ENCODE results near the gene PDLIM4.

PDLIM4 gene, protein sequence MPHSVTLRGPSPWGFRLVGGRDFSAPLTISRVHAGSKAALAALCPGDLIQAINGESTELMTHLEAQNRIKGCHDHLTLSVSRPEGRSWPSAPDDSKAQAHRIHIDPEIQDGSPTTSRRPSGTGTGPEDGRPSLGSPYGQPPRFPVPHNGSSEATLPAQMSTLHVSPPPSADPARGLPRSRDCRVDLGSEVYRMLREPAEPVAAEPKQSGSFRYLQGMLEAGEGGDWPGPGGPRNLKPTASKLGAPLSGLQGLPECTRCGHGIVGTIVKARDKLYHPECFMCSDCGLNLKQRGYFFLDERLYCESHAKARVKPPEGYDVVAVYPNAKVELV

GRCh38 chr5:132257131-132258101 lies at the start of gene PDLIM4:
Gene PDLIM4, plus strand, starts transcription at chr5:132257696. Its CDS starts 39 bp downstream, at chr5:132257735.
- peak; percentile 20 for DNase-seq

GRCh38 chr5:132207778-132208177 lies 49.7 kb upstream of the PDLIM4 start:
- DNase-seq: no peak

DNA sequence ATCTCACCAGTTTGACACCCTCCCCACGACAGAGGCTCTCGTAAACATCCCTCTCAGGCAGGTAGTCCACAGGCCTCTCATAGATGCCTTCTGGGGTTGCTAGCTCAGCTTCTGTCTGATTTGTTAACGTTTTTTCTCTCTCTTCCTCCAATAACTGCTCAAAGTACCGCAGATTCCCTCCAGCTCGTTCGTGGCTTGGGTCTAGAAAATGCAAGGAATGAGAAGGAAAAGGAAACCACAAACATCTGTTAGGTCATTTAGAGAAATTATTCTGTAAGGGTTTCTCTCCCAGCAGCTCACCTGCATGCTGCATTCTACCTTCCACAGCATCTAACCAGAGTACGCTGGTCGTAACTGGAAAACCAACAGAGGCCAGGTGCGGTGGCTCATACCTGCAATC lies 48.4 kb upstream of the PDLIM4 start:
- DNase-seq: no peak

GRCh38 chr5:132209901-132210545 lies 47.5 kb upstream of the PDLIM4 start:
- DNase-seq: no peak

- DNase-seq: no peak
Observed at GRCh38 chr5:132210944-132211343, 46.6 kb upstream of the PDLIM4 start.

GRCh38 chr5:132211787-132212186 lies 45.7 kb upstream of the PDLIM4 start:
- peak; percentile 33 for DNase-seq

- no peak for DNase-seq
Observed at GRCh38 chr5:132213666-132214065, 43.8 kb upstream of the PDLIM4 start.

DNA sequence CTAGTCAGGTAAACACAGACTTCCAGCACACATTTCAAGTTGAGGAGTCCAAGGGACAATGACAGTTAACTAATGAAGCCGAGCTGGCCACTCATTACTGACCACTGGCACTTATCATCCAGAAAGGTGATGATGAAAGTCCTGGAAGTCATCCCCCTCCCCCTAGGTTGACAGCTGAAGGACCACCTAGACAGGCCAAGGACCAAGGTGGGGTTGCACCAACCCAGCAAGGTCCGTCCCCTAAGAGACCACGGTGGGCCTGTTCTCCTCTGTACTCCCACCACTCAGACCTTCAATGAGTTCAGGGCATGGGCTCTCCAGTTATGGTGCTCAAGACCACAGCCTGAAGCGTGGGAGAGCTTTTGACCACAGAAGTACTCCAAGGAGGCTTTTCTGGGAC lies 43.0 kb upstream of the PDLIM4 start:
- DNase-seq: no peak

DNA sequence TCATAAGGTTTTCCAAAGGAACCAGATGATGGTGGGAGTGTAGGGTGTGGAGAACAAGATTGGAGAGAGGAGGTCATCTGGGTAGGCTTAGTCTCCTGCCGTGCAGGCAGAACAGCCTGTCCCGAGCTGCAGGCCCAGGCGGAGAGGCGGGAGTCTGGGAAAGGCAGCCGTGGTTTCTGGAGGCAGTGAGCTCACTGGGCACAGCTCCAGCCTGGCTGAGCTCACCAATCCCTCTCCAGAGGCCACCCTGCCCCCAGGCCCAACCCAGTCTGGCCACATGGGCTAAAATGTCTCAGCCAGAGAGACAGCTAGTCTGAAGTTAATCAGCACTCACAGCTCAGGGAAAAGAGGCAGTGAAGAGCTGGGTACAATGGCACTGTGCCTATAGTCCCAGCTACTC lies 42.2 kb upstream of the PDLIM4 start:
- peak; percentile 99 for DNase-seq

- no peak for DNase-seq
Observed at GRCh38 chr5:132218321-132218720, 39.2 kb upstream of the PDLIM4 start.

DNA sequence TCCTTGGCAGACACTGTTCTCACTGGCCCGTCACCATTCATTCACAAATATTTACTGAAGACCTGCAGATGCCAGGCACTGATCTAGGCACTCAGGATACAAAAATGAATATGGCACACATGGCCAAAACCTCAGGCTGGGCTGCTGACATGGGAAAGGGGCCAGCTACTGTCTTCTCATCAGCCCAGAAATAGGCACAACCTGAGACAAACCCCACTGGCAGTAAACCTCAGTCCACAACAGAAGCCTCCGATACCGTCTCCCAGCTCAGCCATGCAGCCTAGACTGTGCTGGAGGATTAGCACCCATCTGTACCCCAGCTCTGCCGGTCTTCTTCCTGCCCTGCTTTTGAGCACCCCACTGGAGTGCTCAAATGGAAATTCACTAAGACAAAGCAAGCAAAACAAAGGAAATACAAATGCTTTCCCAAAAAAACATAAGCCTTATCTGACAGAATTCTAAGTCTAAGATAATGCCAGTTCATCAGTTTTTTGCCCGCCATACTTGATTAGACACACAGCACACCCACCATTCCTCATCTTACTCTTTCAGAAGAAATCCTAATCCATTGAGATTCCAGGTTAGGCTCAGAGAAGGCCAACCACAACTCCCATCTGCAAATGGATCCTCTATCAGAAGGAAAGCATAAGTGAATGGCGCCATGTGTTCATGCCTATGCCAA lies 38.1 kb upstream of the PDLIM4 start:
- DNase-seq: no peak

GRCh38 chr5:132219981-132220380 lies 37.5 kb upstream of the PDLIM4 start:
- no peak for DNase-seq

GRCh38 chr5:132220491-132220890 lies 37.0 kb upstream of the PDLIM4 start:
- peak; percentile 68 for DNase-seq

GRCh38 chr5:132221781-132222648 lies 35.5 kb upstream of the PDLIM4 start:
- DNase-seq: peak; percentile 24

GRCh38 chr5:132222649-132223038 lies 34.9 kb upstream of the PDLIM4 start:
- no peak for DNase-seq

DNA sequence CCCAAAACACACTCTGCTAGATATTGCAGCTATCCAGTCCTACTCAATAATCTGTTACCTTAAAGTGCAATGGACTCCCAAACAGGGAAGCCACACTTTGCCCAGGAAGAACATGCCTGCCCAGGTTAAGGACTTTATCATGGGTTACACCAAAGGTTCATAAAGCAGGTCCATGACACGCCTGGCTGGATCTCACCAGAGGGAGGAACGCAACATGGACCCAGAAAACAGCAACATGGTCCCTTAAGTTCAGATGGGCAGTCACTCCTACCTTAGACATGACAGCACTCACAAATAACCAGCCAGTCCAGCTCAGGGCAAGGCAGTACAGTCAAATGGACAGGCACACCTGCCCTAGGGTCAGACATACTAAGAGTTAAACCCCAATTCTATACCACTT lies 33.6 kb upstream of the PDLIM4 start:
- no peak for DNase-seq

- DNase-seq: no peak
Observed at GRCh38 chr5:132224716-132225115, 32.8 kb upstream of the PDLIM4 start.

DNA sequence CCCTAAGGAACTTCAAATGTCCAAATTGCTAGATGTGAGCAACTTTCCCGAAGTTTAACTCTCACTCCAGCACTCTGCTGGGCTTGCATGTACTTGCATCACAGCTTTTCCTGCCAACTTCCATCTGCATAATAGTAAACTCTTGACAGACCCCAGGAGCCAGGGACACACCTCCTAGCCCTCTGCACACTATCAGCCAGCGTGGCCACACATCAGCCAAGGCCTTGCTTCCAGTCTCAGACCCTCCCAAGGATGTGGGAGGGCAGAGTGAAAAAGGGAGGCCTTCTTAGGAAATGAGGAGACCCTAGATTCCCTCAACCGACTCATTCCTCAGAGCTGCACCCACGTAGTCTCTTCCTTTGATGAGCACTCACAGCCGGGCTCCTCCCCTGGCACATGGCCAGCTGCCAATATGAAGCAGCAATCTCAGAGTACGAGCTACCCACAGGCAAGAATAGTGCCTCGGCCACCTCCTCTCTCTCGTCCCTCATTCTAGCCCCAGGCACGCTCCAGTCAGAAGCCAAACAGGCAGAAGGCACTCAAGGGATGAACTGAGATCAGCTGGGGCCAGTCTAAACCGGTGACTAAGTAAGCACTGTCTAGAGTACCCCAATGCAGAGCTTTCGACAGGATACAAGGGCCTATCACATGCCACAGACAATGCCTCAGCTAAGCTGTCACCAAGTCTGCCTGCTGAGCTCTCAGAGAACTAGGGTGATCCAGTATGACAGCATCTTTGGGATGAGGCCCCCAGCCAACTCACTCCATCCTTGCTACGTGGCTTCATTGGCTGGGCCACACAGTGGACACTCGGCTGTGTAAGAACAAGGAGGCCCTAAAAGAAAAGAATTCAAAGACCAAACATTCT lies 32.1 kb upstream of the PDLIM4 start:
- DNase-seq: peak; percentile 99

- DNase-seq: no peak
Observed at GRCh38 chr5:132226516-132227234, 30.8 kb upstream of the PDLIM4 start.

DNA sequence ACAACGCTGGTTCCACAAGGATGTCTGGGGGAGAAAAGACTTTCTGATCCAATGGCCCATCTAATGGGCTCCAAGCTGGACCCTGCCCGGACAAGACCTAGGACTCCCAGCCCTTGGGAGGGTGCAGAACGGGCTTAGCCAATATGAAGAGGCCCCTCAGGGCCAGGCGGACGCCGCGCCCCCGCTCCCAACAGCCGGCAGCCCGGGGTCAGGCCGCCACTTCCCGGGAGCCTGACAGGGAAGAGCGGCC lies 30.3 kb upstream of the PDLIM4 start:
- no peak for DNase-seq
